A549 (cell line): ENCODE data around the gene RTN3. TPM values are rescaled to one million over a fixed set of nuclear protein-coding genes. Genes with fewer than 3 reads are reported as not detected.
A peak's percentile ranks its signal among the peaks of the same experiment; 100 is the strongest.

Source experiments
- ATAC-seq, 2 experiments: fragments of 200-7000 bp in 1 of 2; fragments of >200 bp in 1 of 2; cut with Nextera tagmentation in 1 of 2; cut with Tn5 transposase in 1 of 2; 3 replicates each; pipeline versions ENCODE4 v1.8.0 to v1.9.1; 2018 to 2020; ENCODE audit warnings: mild to moderate bottlenecking in 1 of 2, moderate library complexity in 1 of 2
- CTCF ChIA-PET: fragments of 300-600 bp; sonication (Branson Sonifier 250); formaldehyde crosslinking; extraction: SDS; loops from one replicate; lab custom pipeline; 2021; ENCODE audit warnings: antibody characterized with exemption, inconsistent platforms; lab: Yijun Ruan, JAX
- POLR2A ChIA-PET: fragments of 350-600 bp; formaldehyde crosslinking; extraction: SDS; loops from one replicate; lab custom pipeline; 2021; ENCODE audit warnings: antibody characterized with exemption, inconsistent platforms; lab: Yijun Ruan, JAX
- DNase-seq, 2 experiments: peaks; one replicate each; pipeline versions ENCODE4 v3.0.0 to v3.0.0-alpha.2; 2011 to 2016; ENCODE audit warnings: low read depth in 1 of 2, low spot score in 1 of 2
- FAIRE-seq: peaks from 2 replicates; lab custom pipeline; 2011; peaks lifted over from hg19 to GRCh38; lab: Jason Lieb, UNC
- H3K27ac ChIP-seq, 2 experiments: fragments of >200 bp; sonication (Bioruptor Twin); formaldehyde crosslinking; 3 replicates each; pipeline ENCODE4 v1.5.1; 2016 to 2017
- H3K4me1 ChIP-seq: fragments of >200 bp; sonication (Bioruptor Twin); formaldehyde crosslinking; 3 replicates; pipeline ENCODE4 v1.6.1; 2016
- H3K4me2 ChIP-seq: fragments of >200 bp; sonication (Bioruptor Twin); formaldehyde crosslinking; 3 replicates; pipeline ENCODE4 v1.6.1; 2016
- H3K4me3 ChIP-seq: fragments of >200 bp; sonication (Bioruptor Twin); formaldehyde crosslinking; 3 replicates; pipeline ENCODE4 v1.5.1; 2016
- H3K9me3 ChIP-seq: fragments of >200 bp; sonication (Bioruptor Twin); formaldehyde crosslinking; 3 replicates; pipeline ENCODE4 v1.6.1; 2016
- BCL3 ChIP-seq: fragments of >200 bp; sonication (Bioruptor Twin); formaldehyde crosslinking; IDR thresholded peaks from 3 replicates; pipeline ENCODE4 v1.6.1; 2016
- BHLHE40 ChIP-seq: IDR thresholded peaks from 2 replicates; pipeline ENCODE4 v1.6.1; 2012; ENCODE audit warnings: low read depth, low read length, inconsistent platforms
- CBX8 ChIP-seq: fragments of 200-600 bp; sonication (generic); IDR thresholded peaks from 2 replicates; pipeline ENCODE4 v1.6.1; 2016
- CHD2 ChIP-seq: fragments of 150-350 bp; IDR thresholded peaks from 2 replicates; pipeline ENCODE4 v1.6.1; 2014; ENCODE audit warnings: low read length; ENCODE audit not compliant: partially characterized antibody
- CHD4 ChIP-seq: fragments of 200-600 bp; sonication (generic); IDR thresholded peaks from 2 replicates; pipeline ENCODE4 v1.6.1; 2016; ENCODE audit warnings: antibody characterized with exemption, mild to moderate bottlenecking, borderline replicate concordance
- E2F6 ChIP-seq: IDR thresholded peaks from 2 replicates; pipeline ENCODE4 v1.6.1; 2012; ENCODE audit warnings: low read depth, borderline replicate concordance
- EHF ChIP-seq: fragments of 250-450 bp; sonication (Bioruptor Pico); IDR thresholded peaks from 2 replicates; pipeline ENCODE4 v1.5.0; 2020; ENCODE audit warnings: mild to moderate bottlenecking
- EHMT2 ChIP-seq: fragments of 200-600 bp; sonication (generic); IDR thresholded peaks from 2 replicates; pipeline ENCODE4 v1.6.1; 2016; ENCODE audit warnings: antibody characterized with exemption, low read depth, mild to moderate bottlenecking, moderate library complexity
- HDAC2 ChIP-seq: fragments of 200-600 bp; sonication (generic); IDR thresholded peaks from 2 replicates; pipeline ENCODE4 v1.6.1; 2016
- HEYL ChIP-seq: fragments of 250-450 bp; sonication (Bioruptor Pico); IDR thresholded peaks from 2 replicates; pipeline ENCODE4 v1.8.0; 2021; ENCODE audit warnings: mild to moderate bottlenecking, moderate library complexity
- HOXB13 ChIP-seq: fragments of 250-450 bp; sonication (Bioruptor Pico); IDR thresholded peaks from 2 replicates; pipeline ENCODE4 v1.5.0; 2020; ENCODE audit warnings: low read depth, mild to moderate bottlenecking, moderate library complexity
- KDM1A ChIP-seq: fragments of 200-600 bp; sonication (generic); IDR thresholded peaks from 2 replicates; pipeline ENCODE4 v1.6.1; 2016; ENCODE audit warnings: low read depth, mild to moderate bottlenecking
- MYC ChIP-seq: IDR thresholded peaks from 2 replicates; pipeline ENCODE4 v1.6.1; 2012; ENCODE audit warnings: mild to moderate bottlenecking, inconsistent platforms, low read length, improper control_type of control experiment, borderline replicate concordance
- NPAS2 ChIP-seq: fragments of 250-450 bp; sonication (Bioruptor Pico); IDR thresholded peaks from 2 replicates; pipeline ENCODE4 v1.8.0; 2022; ENCODE audit warnings: mild to moderate bottlenecking, moderate library complexity, borderline replicate concordance
- NR3C1 ChIP-seq: fragments of >200 bp; sonication (Bioruptor Twin); formaldehyde crosslinking; IDR thresholded peaks from 3 replicates; pipeline ENCODE4 v1.6.1; 2017
- PBX3 ChIP-seq: IDR thresholded peaks from 2 replicates; pipeline ENCODE4 v1.6.1; 2012
- PHF8 ChIP-seq: fragments of 200-600 bp; sonication (generic); IDR thresholded peaks from 2 replicates; pipeline ENCODE4 v1.6.1; 2016; ENCODE audit warnings: low read depth, mild to moderate bottlenecking, antibody characterized with exemption, moderate library complexity, borderline replicate concordance
- POLR2A ChIP-seq: IDR thresholded peaks from 2 replicates; pipeline ENCODE4 v1.6.1; 2012; ENCODE audit warnings: mild to moderate bottlenecking, low read length
- RAD21 ChIP-seq, 2 experiments: fragments of >200 bp in 1 of 2; sonication (Bioruptor Twin) in 1 of 2; formaldehyde crosslinking in 1 of 2; IDR thresholded peaks in 1 of 2; conservative IDR thresholded peaks in 1 of 2; 2 replicates in 1 of 2; 3 replicates in 1 of 2; pipeline ENCODE4 v1.6.1; 2012 to 2018; ENCODE audit warnings: inconsistent platforms in 1 of 2
- RARB ChIP-seq: fragments of 250-450 bp; sonication (Bioruptor Pico); IDR thresholded peaks from 2 replicates; pipeline ENCODE4 v1.8.0; 2021; ENCODE audit warnings: mild to moderate bottlenecking, moderate library complexity
- RCOR1 ChIP-seq: fragments of 150-350 bp; IDR thresholded peaks from 2 replicates; pipeline ENCODE4 v1.6.1; 2014; ENCODE audit warnings: antibody characterized with exemption, low read length, low read depth
- SREBF2 ChIP-seq: fragments of 450-650 bp; IDR thresholded peaks from 2 replicates; pipeline ENCODE4 v1.6.1; 2014; ENCODE audit warnings: mild to moderate bottlenecking, moderate library complexity
- TP53 ChIP-seq: fragments of 250-450 bp; sonication (Bioruptor Pico); IDR thresholded peaks from 2 replicates; pipeline ENCODE4 v1.5.0; 2021; ENCODE audit warnings: mild to moderate bottlenecking, moderate library complexity
- ZFP36 ChIP-seq: fragments of 450-650 bp; IDR thresholded peaks from 2 replicates; pipeline ENCODE4 v1.6.1; 2014; ENCODE audit warnings: borderline replicate concordance; ENCODE audit not compliant: partially characterized antibody
- ZSCAN20 ChIP-seq: fragments of 250-450 bp; sonication (Bioruptor Pico); IDR thresholded peaks from 2 replicates; pipeline ENCODE4 v1.8.0; 2022; ENCODE audit warnings: mild to moderate bottlenecking, moderate library complexity
- WGBS: methylation state at CpG from one replicate; pipeline ENCODE4 v1.1.6; 2017; ENCODE audit errors: missing lambda C conversion rate; 5-methylcytosine and 5-hydroxymethylcytosine counted together
- polyA plus RNA-seq, 4 experiments: library from polyadenylated mRNA; depleted of rRNA in 3 of 4; stranded (reverse); fragments of >200 nt; fragmentation: RNase III in 1 of 4; extraction: RNeasy Plus Mini Kit Qiagen cat#74134 plus additional on column Dnase treatment in 1 of 4; gene quantifications; 2 replicates in 3 of 4; 3 replicates in 1 of 4; pipeline ENCODE4 v1.2.3, GENCODE V29; 2011 to 2017
- TF ChIP-seq, protein P1 (sequence below): fragments of 250-450 bp; sonication (Bioruptor Pico); IDR thresholded peaks from 2 replicates; pipeline ENCODE4 v1.5.0; 2020; ENCODE audit warnings: low read depth, mild to moderate bottlenecking, moderate library complexity

The RTN3 gene
- polyA plus RNA-seq, 2 of the 4 experiments (the other 2 are of a cell fraction) = 108 to 196 TPM

- ATAC-seq (peak in 1 of 2 experiments; percentile 46; a peak in 2 of 6 replicates), DNase-seq (no peak), FAIRE-seq (no peak)
- H3K4me2 ChIP-seq = no peak overlapping the region
- POLR2A ChIA-PET = interaction anchor here (0.7 kb wide), 1 partner anchor 65 kb away, joined by 4 read pairs; no protein-coding TSS in a partner anchor
- no peak overlapping the region for H3K4me3 ChIP-seq
- H3K27ac ChIP-seq = no peak overlapping the region
- TF ChIP-seq HEYL (CRISPR knock-in tag) (no peak), CBX8 (no peak), TP53 (CRISPR knock-in tag) (no peak), CHD4 (no peak), BCL3 (no peak), POLR2A (no peak), E2F6 (no peak)
- TF ChIP-seq, protein P1, sequence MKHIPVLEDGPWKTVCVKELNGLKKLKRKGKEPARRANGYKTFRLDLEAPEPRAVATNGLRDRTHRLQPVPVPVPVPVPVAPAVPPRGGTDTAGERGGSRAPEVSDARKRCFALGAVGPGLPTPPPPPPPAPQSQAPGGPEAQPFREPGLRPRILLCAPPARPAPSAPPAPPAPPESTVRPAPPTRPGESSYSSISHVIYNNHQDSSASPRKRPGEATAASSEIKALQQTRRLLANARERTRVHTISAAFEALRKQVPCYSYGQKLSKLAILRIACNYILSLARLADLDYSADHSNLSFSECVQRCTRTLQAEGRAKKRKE (CRISPR knock-in tag) = no peak
- CTCF ChIA-PET = interaction anchor here (1.2 to 3.2 kb wide), 6 partner anchors 9 to 100 kb away, joined by 4 to 19 read pairs (median 10); partner anchors contain the start of gene ATL3
- H3K4me1 ChIP-seq = peaks cover 5% of the 10 kb centered on the region; the same call in 1 of the 3 replicates
- no peaks in the 10 kb centered on the region for H3K9me3 ChIP-seq
- 97% methylated on average over 4 of the region's 4 CpGs for WGBS
Measured at GRCh38 chr11:63736864-63737263, 55.6 kb downstream of the RTN3 start.

DNA sequence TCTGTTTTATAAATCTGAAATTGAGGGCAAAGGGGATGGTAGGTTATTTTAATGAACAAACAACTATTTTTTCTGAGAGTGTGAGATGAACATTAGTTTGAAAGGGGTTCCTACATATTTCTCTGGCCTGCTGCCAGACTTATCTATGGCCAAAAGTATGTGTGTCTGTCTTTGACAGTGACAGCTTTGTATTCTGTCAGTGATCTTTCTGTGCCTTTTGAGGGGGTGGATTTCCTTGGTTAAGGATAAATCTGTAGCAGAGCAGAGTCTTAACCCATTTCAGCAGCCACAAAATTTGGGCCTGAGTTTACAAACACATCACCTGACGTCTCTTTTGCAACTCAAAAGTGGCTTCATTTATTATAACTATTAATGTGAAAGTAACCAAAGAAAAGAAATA is 56.4 kb downstream of the RTN3 start:
- TF ChIP-seq EHMT2 (no peak), CHD2 (no peak), HDAC2 (no peak), ZFP36 (no peak), PBX3 (no peak), SREBF2 (no peak), RARB (no peak), KDM1A (no peak), NR3C1 (no peak), RAD21 (conservative IDR thresholded peaks at IDR 0.05 in 1 of 2, IDR thresholded peaks at IDR 0.05 in 1 of 2) (no peak), CHD4 (no peak), EHF (no peak), BHLHE40 (no peak), PHF8 (no peak), RCOR1 (no peak), ZSCAN20 (CRISPR knock-in tag) (no peak), NPAS2 (no peak), HOXB13 (CRISPR knock-in tag) (no peak), MYC (no peak)
- no peak for FAIRE-seq
- ChIA-PET POLR2A (no interaction called here), CTCF (interaction anchor here (0.8 to 3.2 kb wide), 15 partner anchors 9 to 258 kb away, joined by 3 to 19 read pairs (median 5); partner anchors contain the start of genes ATL3 and RTN3)
- peaks cover 5% of the 10 kb centered on the region; the same call in 1 of the 3 replicates for H3K4me1 ChIP-seq
- H3K4me2 ChIP-seq = no peak overlapping the region
- ATAC-seq = peak in 1 of 2 experiments; percentile 39; a peak in 1 of 6 replicates
- H3K27ac ChIP-seq = no peak overlapping the region
- 85% methylated on average over 1 of the region's 1 CpG for WGBS
- no peak overlapping the region for H3K4me3 ChIP-seq
- H3K9me3 ChIP-seq = no peaks in the 10 kb centered on the region
- DNase-seq = no peak
